ENCODE data around the gene IRX2. TPM values are rescaled to one million over a fixed set of nuclear protein-coding genes. Genes with fewer than 3 reads are reported as not detected.

IRX2 gene
- total and polyA plus RNA-seq, 8 donors: 7.0 to 143 (median 8.6) TPM; not detected in 1

GRCh38 chr5:2763533-2763794 is 12.0 kb upstream of the IRX2 start:
- Histone ChIP-seq H3K27ac (no peak overlapping the region), H3K9me3 (no peaks in the 10 kb centered on the region), H3K4me3 (no peak overlapping the region), H3K4me1 (no peaks in the 10 kb centered on the region), H3K36me3 (no peaks in the 10 kb centered on the region), H3K27me3 (peaks cover 0 to 49% (median 4%) of the 10 kb centered on the region in 3 donors)
- TF ChIP-seq CTCF (IDR thresholded peaks at IDR 0.05) (no peak), POLR2AphosphoS5 (IDR thresholded peaks at IDR 0.05) (no peak), EP300 (IDR thresholded peaks at IDR 0.05) (no peak), POLR2A (IDR thresholded peaks at IDR 0.05) (no peak)
- WGBS, 5 donors: 74 to 94% (median 91%) methylated on average over 3 to 4 of the region's 4 CpGs
- intact Hi-C loops (cut with DNase I; ENCODE audit: low total_unique reads): no loop called here
- DNase-seq: no peak

- Histone ChIP-seq H3K27ac (no peak overlapping the region), H3K4me3 (no peak overlapping the region), H3K27me3 (peaks cover 0 to 55% (median 5%) of the 10 kb centered on the region in 3 donors), H3K36me3 (no peaks in the 10 kb centered on the region), H3K4me1 (no peaks in the 10 kb centered on the region), H3K9me3 (no peaks in the 10 kb centered on the region)
- 77 to 86% (median 85%) methylated on average over 12 of the region's 12 CpGs for WGBS, 5 donors
- intact Hi-C loops (cut with DNase I; ENCODE audit: low total_unique reads): no loop called here
- no peak for DNase-seq
- TF ChIP-seq CTCF (IDR thresholded peaks at IDR 0.05): no peak
- no peak for TF ChIP-seq POLR2A (IDR thresholded peaks at IDR 0.05)
- no peak for TF ChIP-seq POLR2AphosphoS5 (IDR thresholded peaks at IDR 0.05)
- TF ChIP-seq EP300 (IDR thresholded peaks at IDR 0.05): no peak
Measured at GRCh38 chr5:2762744-2763532, 11.5 kb upstream of the IRX2 start.

GRCh38 chr5:2761921-2762488 is 10.5 kb upstream of the IRX2 start:
- H3K27me3 ChIP-seq: peaks cover 4 to 61% (median 8%) of the 10 kb centered on the region in 3 donors
- no peak for DNase-seq
- H3K4me1 ChIP-seq: peaks cover under 1 to 4% (median 3%) of the 10 kb centered on the region in 4 donors
- no peak overlapping the region for H3K4me3 ChIP-seq
- WGBS, 5 donors: 41 to 49% (median 47%) methylated on average over 4 of the region's 4 CpGs
- intact Hi-C loops (cut with DNase I; ENCODE audit: low total_unique reads): no loop called here
- TF ChIP-seq CTCF (IDR thresholded peaks at IDR 0.05) (no peak), POLR2A (IDR thresholded peaks at IDR 0.05) (no peak)
- no peaks in the 10 kb centered on the region for H3K9me3 ChIP-seq
- no peak overlapping the region for H3K27ac ChIP-seq
- no peaks in the 10 kb centered on the region for H3K36me3 ChIP-seq

DNA sequence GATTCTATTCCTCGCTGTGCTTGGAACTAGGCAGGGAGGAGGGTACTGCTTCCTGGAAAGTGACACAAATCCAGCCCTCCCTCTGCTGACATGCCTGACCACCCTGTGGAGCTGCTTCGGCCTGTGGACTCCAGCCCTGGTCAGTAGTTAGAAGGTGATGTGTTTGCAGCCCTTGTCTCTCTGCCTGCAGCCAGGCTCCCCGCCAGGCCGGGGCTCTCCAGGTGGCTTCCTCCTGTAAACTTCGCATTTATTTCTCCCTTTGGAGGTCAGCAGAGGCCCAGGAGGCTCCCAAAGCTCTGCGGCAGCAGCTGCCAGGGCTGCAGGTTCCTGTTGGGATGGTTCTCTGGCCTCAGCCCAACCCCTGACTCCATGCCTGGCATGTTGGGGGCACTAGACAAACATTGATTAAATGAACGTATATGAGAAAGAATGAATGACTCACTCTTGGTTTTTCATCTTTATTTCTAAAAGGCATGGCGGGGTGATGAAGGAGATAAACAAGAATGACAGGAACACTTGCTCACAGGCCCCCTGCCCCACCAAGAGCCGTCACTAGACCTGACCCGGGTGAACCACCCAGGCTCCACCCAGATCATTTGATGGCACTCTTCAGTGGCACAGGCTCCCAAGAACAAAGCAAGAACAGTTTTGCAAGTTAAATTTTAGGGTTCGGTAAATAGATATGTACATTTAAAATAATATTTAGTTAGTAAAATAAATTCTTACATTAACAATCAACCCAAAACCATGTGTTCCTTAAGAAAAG is 8.4 kb upstream of the IRX2 start:
- no peaks in the 10 kb centered on the region for H3K36me3 ChIP-seq
- no peak overlapping the region for H3K27ac ChIP-seq
- peaks cover 13 to 25% (median 20%) of the 10 kb centered on the region in 4 donors for H3K4me1 ChIP-seq
- WGBS, 5 donors: 70 to 83% (median 79%) methylated on average over 11 of the region's 11 CpGs
- intact Hi-C loops (cut with DNase I; ENCODE audit: low total_unique reads): no loop called here
- H3K9me3 ChIP-seq: no peaks in the 10 kb centered on the region
- no peak overlapping the region for H3K4me3 ChIP-seq
- no peak for DNase-seq
- peaks cover 14 to 78% (median 28%) of the 10 kb centered on the region in 3 donors for H3K27me3 ChIP-seq
- TF ChIP-seq CTCF (IDR thresholded peaks at IDR 0.05) (no peak), EP300 (IDR thresholded peaks at IDR 0.05) (no peak), POLR2A (IDR thresholded peaks at IDR 0.05) (no peak), POLR2AphosphoS5 (IDR thresholded peaks at IDR 0.05) (no peak)

Measured in stomach (tissue), 9 donors.